ENCODE results near the gene SFPQ.
"Not testable (repeated sequence)": the region's sequence is repeated elsewhere in the genome, so short reads cannot be mapped to it uniquely, and the experiment has no call there.

SFPQ gene

GRCh38 chr1:35137590-35137989 is 55.4 kb downstream of the SFPQ start:
- not testable (repeated sequence) for DNase-seq

- DNase-seq = no peak
Measured at GRCh38 chr1:35136780-35137179, 56.2 kb downstream of the SFPQ start.
